Astrocyte (in vitro differentiated cells and primary cell): ENCODE measurements around the gene DNAI4. TPM values are rescaled to one million over a fixed set of nuclear protein-coding genes. Genes with fewer than 3 reads are reported as not detected.

Source experiments
- DNase-seq: peaks from one replicate; pipeline ENCODE4 v3.0.0-alpha.2; 2010; ENCODE audit warnings: low read depth
- FAIRE-seq: peaks from 2 replicates; lab custom pipeline; 2011; peaks lifted over from hg19 to GRCh38; lab: Jason Lieb, UNC
- H2AFZ ChIP-seq: 2 replicates; pipeline ENCODE4 v1.6.0; 2012; ENCODE audit warnings: low read depth, low read length, inconsistent platforms
- H3K27ac ChIP-seq: 2 replicates; pipeline ENCODE4 v1.5.1; 2011; ENCODE audit warnings: low read depth, low read length, inconsistent platforms
- H3K27me3 ChIP-seq: 2 replicates; pipeline ENCODE4 v1.6.0; 2011; ENCODE audit warnings: low read length, inconsistent platforms; ENCODE audit not compliant: insufficient read depth
- H3K36me3 ChIP-seq: 2 replicates; pipeline ENCODE4 v1.5.1; 2011; ENCODE audit warnings: low read length, inconsistent platforms; ENCODE audit not compliant: insufficient read depth
- H3K4me1 ChIP-seq: 2 replicates; pipeline ENCODE4 v1.5.1; 2011; ENCODE audit warnings: low read length, inconsistent platforms; ENCODE audit not compliant: insufficient read depth
- H3K4me2 ChIP-seq: 2 replicates; pipeline ENCODE4 v1.6.0; 2012; ENCODE audit warnings: low read length, inconsistent platforms
- H3K4me3 ChIP-seq: 2 replicates; pipeline ENCODE4 v1.5.1; 2011; ENCODE audit warnings: low read depth, mild to moderate bottlenecking, low read length, inconsistent platforms; ENCODE audit not compliant: insufficient read depth
- H3K79me2 ChIP-seq: 2 replicates; pipeline ENCODE4 v1.6.0; 2012; ENCODE audit warnings: mild to moderate bottlenecking, low read length, inconsistent platforms; ENCODE audit not compliant: insufficient read depth
- H3K9ac ChIP-seq: 2 replicates; pipeline ENCODE4 v1.6.0; 2012; ENCODE audit warnings: mild to moderate bottlenecking, low read length, inconsistent platforms
- H3K9me3 ChIP-seq: 2 replicates; pipeline ENCODE4 v1.5.1; 2012; ENCODE audit warnings: low read depth, mild to moderate bottlenecking, low read length, inconsistent platforms; ENCODE audit not compliant: insufficient read depth
- H4K20me1 ChIP-seq: 2 replicates; pipeline ENCODE4 v1.6.0; 2012; ENCODE audit warnings: low read length, inconsistent platforms; ENCODE audit not compliant: insufficient read depth
- H3K27ac Mint-ChIP-seq: one replicate; pipeline ENCODE4 v1.8.0; 2021; ENCODE audit warnings: mild to moderate bottlenecking, mixed read lengths; ENCODE audit not compliant: unreplicated experiment
- H3K27me3 Mint-ChIP-seq: one replicate; pipeline ENCODE4 v1.8.0; 2021; ENCODE audit warnings: low read depth, mixed read lengths; ENCODE audit not compliant: unreplicated experiment
- H3K36me3 Mint-ChIP-seq: one replicate; pipeline ENCODE4 v1.8.0; 2021; ENCODE audit warnings: low read depth, mixed read lengths; ENCODE audit not compliant: unreplicated experiment
- H3K4me1 Mint-ChIP-seq: one replicate; pipeline ENCODE4 v1.8.0; 2021; ENCODE audit warnings: low read depth, mixed read lengths; ENCODE audit not compliant: unreplicated experiment
- H3K4me3 Mint-ChIP-seq: one replicate; pipeline ENCODE4 v1.8.0; 2021; ENCODE audit warnings: mild to moderate bottlenecking, moderate library complexity, mixed read lengths; ENCODE audit not compliant: unreplicated experiment
- H3K9me3 Mint-ChIP-seq: one replicate; pipeline ENCODE4 v1.8.0; 2021; ENCODE audit warnings: mild to moderate bottlenecking, mixed read lengths; ENCODE audit not compliant: unreplicated experiment
- CTCF ChIP-seq: IDR thresholded peaks from 2 replicates; pipeline ENCODE4 v1.5.1; 2011; ENCODE audit warnings: low read depth, mild to moderate bottlenecking, inconsistent platforms, low read length, moderate library complexity; ENCODE audit not compliant: insufficient read depth
- EZH2 ChIP-seq: IDR thresholded peaks from 2 replicates; pipeline ENCODE4 v1.6.1; 2012; ENCODE audit warnings: mild to moderate bottlenecking, low read length, inconsistent platforms; ENCODE audit not compliant: insufficient read depth
- total RNA-seq: library from RNA; stranded (reverse); gene quantifications from 2 replicates; pipeline ENCODE4 v1.2.1, GENCODE V29; 2021

The DNAI4 gene
- total RNA-seq, 1 donor from 2014 or later, result 7.7 TPM

GRCh38 chr1:66925558-66925910 lies 878 bp upstream of the DNAI4 start:
- no peak for DNase-seq
- peak overlapping the region; percentile 98 for H3K9ac ChIP-seq
- no peaks in the 10 kb centered on the region for H3K36me3 ChIP-seq
- Mint-ChIP-seq H3K36me3 (no peaks in the 10 kb centered on the region), H3K27ac (peak overlapping the region; percentile 63), H3K4me3 (peak overlapping the region; percentile 92), H3K27me3 (no peaks in the 10 kb centered on the region), H3K4me1 (peaks cover 11% of the 10 kb centered on the region), H3K9me3 (no peaks in the 10 kb centered on the region)
- no peaks in the 10 kb centered on the region for H3K27me3 ChIP-seq
- peaks cover 55% of the 10 kb centered on the region for H3K79me2 ChIP-seq
- H3K4me3 ChIP-seq, result peak overlapping the region; percentile 97
- FAIRE-seq, result no peak
- peak overlapping the region; percentile 94 for H3K27ac ChIP-seq
- peak overlapping the region; percentile 92 for H3K4me2 ChIP-seq
- no peaks in the 10 kb centered on the region for H3K9me3 ChIP-seq
- H2AFZ ChIP-seq, result peak overlapping the region; percentile 70
- peaks cover 7% of the 10 kb centered on the region for H4K20me1 ChIP-seq
- peaks cover 11% of the 10 kb centered on the region for H3K4me1 ChIP-seq
- TF ChIP-seq EZH2 (no peak), CTCF (no peak)

- Histone ChIP-seq H2AFZ (no peak overlapping the region), H3K36me3 (no peaks in the 10 kb centered on the region), H3K27me3 (no peaks in the 10 kb centered on the region), H3K79me2 (peaks cover 21% of the 10 kb centered on the region), H3K4me3 (no peak overlapping the region), H3K9ac (no peak overlapping the region), H3K9me3 (no peaks in the 10 kb centered on the region), H3K27ac (no peak overlapping the region), H3K4me2 (no peak overlapping the region), H3K4me1 (peaks cover 5% of the 10 kb centered on the region), H4K20me1 (peaks cover 2% of the 10 kb centered on the region)
- Mint-ChIP-seq H3K9me3 (no peaks in the 10 kb centered on the region), H3K27me3 (no peaks in the 10 kb centered on the region), H3K4me1 (no peaks in the 10 kb centered on the region), H3K4me3 (no peak overlapping the region), H3K27ac (no peak overlapping the region), H3K36me3 (peaks cover 2% of the 10 kb centered on the region)
- no peak for DNase-seq
- TF ChIP-seq EZH2 (no peak), CTCF (no peak)
- FAIRE-seq, result no peak
Measured at GRCh38 chr1:66920543-66920942, 4.1 kb downstream of the DNAI4 start.

GRCh38 chr1:66919828-66920227 lies 4.8 kb downstream of the DNAI4 start:
- Histone ChIP-seq H2AFZ (no peak overlapping the region), H3K4me2 (no peak overlapping the region), H3K79me2 (peaks cover 21% of the 10 kb centered on the region), H3K9me3 (no peaks in the 10 kb centered on the region), H3K27me3 (no peaks in the 10 kb centered on the region), H4K20me1 (no peaks in the 10 kb centered on the region), H3K36me3 (no peaks in the 10 kb centered on the region), H3K4me1 (peaks cover 5% of the 10 kb centered on the region), H3K9ac (no peak overlapping the region), H3K27ac (no peak overlapping the region), H3K4me3 (no peak overlapping the region)
- FAIRE-seq (no peak), DNase-seq (no peak)
- Mint-ChIP-seq H3K9me3 (no peaks in the 10 kb centered on the region), H3K27ac (no peak overlapping the region), H3K4me3 (no peak overlapping the region), H3K4me1 (no peaks in the 10 kb centered on the region), H3K36me3 (peaks cover 2% of the 10 kb centered on the region), H3K27me3 (no peaks in the 10 kb centered on the region)
- no peak for TF ChIP-seq EZH2
- TF ChIP-seq CTCF, result no peak
